ENCODE data around the gene NUDT6. TPM values are rescaled to one million over a fixed set of nuclear protein-coding genes. Genes with fewer than 3 reads are reported as not detected.

NUDT6 gene
- total RNA-seq, 1 experiment from 2014 or later: 4.0 TPM

- Histone ChIP-seq H3K79me2 (ENCODE audit: insufficient read depth, low read length) (no peaks in the 10 kb centered on the region), H3T11ph (ENCODE audit: low read length) (no peak overlapping the region), H3K27me3 (ENCODE audit: insufficient read depth, low read length) (no peaks in the 10 kb centered on the region), H2BK120ac (ENCODE audit: low read depth, low read length, poor library complexity, severe bottlenecking) (no peak overlapping the region), H3K14ac (ENCODE audit: insufficient read depth, low read length) (no peak overlapping the region), H3K79me1 (ENCODE audit: insufficient read depth, low read depth, low read length, poor library complexity, severe bottlenecking) (no peaks in the 10 kb centered on the region), H2BK5ac (ENCODE audit: insufficient read length, low read length) (no peak overlapping the region), H4K91ac (ENCODE audit: insufficient read length, low read depth, low read length) (no peak overlapping the region), H3K4me2 (ENCODE audit: insufficient read depth, insufficient read length, low read length) (no peak overlapping the region), H4K8ac (replicated peaks; ENCODE audit: insufficient read length, low read depth, low read length) (no peak overlapping the region), H3K56ac (ENCODE audit: insufficient read length, low read depth, low read length) (no peak overlapping the region), H4K20me1 (ENCODE audit: control insufficient read depth, insufficient read depth, insufficient read length) (no peaks in the 10 kb centered on the region), H4K5ac (ENCODE audit: insufficient read length, low read depth, low read length) (no peak overlapping the region), H3K4ac (ENCODE audit: low read depth, low read length) (no peak overlapping the region), H2AFZ (ENCODE audit: low read length) (no peak overlapping the region), H2AK5ac (ENCODE audit: insufficient read length, low read length) (no peak overlapping the region), H2BK20ac (ENCODE audit: low read depth, low read length, poor library complexity, severe bottlenecking) (no peak overlapping the region), H3K9me3 (ENCODE audit: control insufficient read depth, low read depth, low read length) (no peaks in the 10 kb centered on the region), H3K23ac (ENCODE audit: insufficient read length, low read depth, low read length) (no peak overlapping the region), H3K4me1 (ENCODE audit: insufficient read depth, low read length) (no peaks in the 10 kb centered on the region), H3K23me2 (ENCODE audit: insufficient read length, low read depth, low read length, poor library complexity, severe bottlenecking) (no peaks in the 10 kb centered on the region), H3K27ac (ENCODE audit: insufficient read length, low read depth, low read length) (no peak overlapping the region), H3K18ac (ENCODE audit: insufficient read length, low read depth, low read length) (no peak overlapping the region), H2BK12ac (ENCODE audit: insufficient read length, low read depth, low read length) (no peak overlapping the region), H2BK15ac (ENCODE audit: low read depth, low read length) (no peak overlapping the region), H3K9ac (ENCODE audit: extremely low read depth, insufficient read length, low read length) (no peak overlapping the region)
- H3K36me3 Mint-ChIP-seq (ENCODE audit: insufficient read depth in 1 of 3, low read depth in 3 of 3): peaks cover 24 to 57% (median 54%) of the 10 kb centered on the region in 3 experiments
- peaks cover 0 to 3% of the 10 kb centered on the region in 2 experiments; a peak in 2 of 5 replicates for H3K9me3 Mint-ChIP-seq
- H3K27ac Mint-ChIP-seq: no peak overlapping the region
- DNase-seq: no peak
- H3K27me3 Mint-ChIP-seq (ENCODE audit: low read depth): no peaks in the 10 kb centered on the region
- peaks cover 8 to 10% of the 10 kb centered on the region in 2 experiments; a peak in 3 of 4 replicates for H3K4me1 Mint-ChIP-seq
- H3K4me3 Mint-ChIP-seq: no peak overlapping the region
- TF ChIP-seq CTCF (conservative IDR thresholded peaks at IDR 0.05): no peak
- no CpG with 5 or more reads among the region's 1 CpG for WGBS (ENCODE audit: extremely low coverage, insufficient read length, low lambda C conversion rate)
Observed at GRCh38 chr4:122895336-122895995, 26.9 kb downstream of the NUDT6 start.
